K562 (cell line): ENCODE data around the gene PI4K2A. TPM values are rescaled to one million over a fixed set of nuclear protein-coding genes. Genes with fewer than 3 reads are reported as not detected.
A peak's percentile ranks its signal among the peaks of the same experiment; 100 is the strongest.

ENCODE experiments used
- E2F3 ChIP-seq: fragments of 250-450 bp; sonication (Bioruptor Pico); IDR thresholded peaks from 2 replicates; pipeline ENCODE4 v1.4.0; 2020; ENCODE audit warnings: mild to moderate bottlenecking
- GTF2E2 ChIP-seq: fragments of 200-800 bp; sonication (Bioruptor generic); IDR thresholded peaks from 2 replicates; pipeline ENCODE4 v1.6.1; 2016; ENCODE audit warnings: missing genetic modification characterization, missing compliant biosample characterization
- HNRNPH1 ChIP-seq: fragments of 200-400 bp; formaldehyde crosslinking; optimal IDR thresholded peaks from 2 replicates; pipeline ENCODE3; 2017; ENCODE audit warnings: low read depth, mild to moderate bottlenecking, low read length, moderate library complexity
- KLF16 ChIP-seq: IDR thresholded peaks from 2 replicates; pipeline ENCODE4 v1.6.1; 2016; ENCODE audit warnings: antibody characterized with exemption
- MAFK ChIP-seq: IDR thresholded peaks from 2 replicates; pipeline ENCODE4 v1.6.1; 2011; ENCODE audit warnings: low read length, improper control_type of control experiment
- NCOR1 ChIP-seq: fragments of 450-650 bp; IDR thresholded peaks from 2 replicates; pipeline ENCODE4 v1.6.1; 2016; ENCODE audit warnings: mild to moderate bottlenecking, moderate library complexity
- SP1 ChIP-seq: sonication (generic); formaldehyde crosslinking; IDR thresholded peaks from 2 replicates; pipeline ENCODE4 v1.8.1; 2022; ENCODE audit warnings: mild to moderate bottlenecking, missing genetic modification reagents
- TOE1 ChIP-seq, 2 experiments: fragments of 450-650 bp in 1 of 2; sonication (generic) in 1 of 2; formaldehyde crosslinking in 1 of 2; IDR thresholded peaks; 2 replicates each; pipeline versions ENCODE4 v1.7.1 to v1.8.0; 2016 to 2022; ENCODE audit warnings: borderline replicate concordance in 2 of 2, mild to moderate bottlenecking in 2 of 2, antibody characterized with exemption in 1 of 2, inconsistent platforms in 1 of 2, low read depth in 1 of 2, missing genetic modification reagents in 1 of 2, moderate library complexity in 1 of 2
- ZBTB8A ChIP-seq: fragments of 450-650 bp; IDR thresholded peaks from 2 replicates; pipeline ENCODE4 v1.6.1; 2018; ENCODE audit warnings: mild to moderate bottlenecking, moderate library complexity; ENCODE audit not compliant: partially characterized antibody
- ZNF217 ChIP-seq: sonication (generic); formaldehyde crosslinking; IDR thresholded peaks from 2 replicates; pipeline ENCODE4 v1.8.0; 2022; ENCODE audit warnings: mild to moderate bottlenecking, missing genetic modification reagents
- ZNF232 ChIP-seq: sonication (generic); formaldehyde crosslinking; IDR thresholded peaks from 2 replicates; pipeline ENCODE4 v1.8.0; 2022; ENCODE audit warnings: mild to moderate bottlenecking, missing genetic modification reagents
- ZNF76 ChIP-seq: fragments of 250-450 bp; sonication (Bioruptor Pico); IDR thresholded peaks from 2 replicates; pipeline ENCODE4 v1.4.0; 2020; ENCODE audit warnings: mild to moderate bottlenecking, moderate library complexity, borderline replicate concordance
- ZNF785 ChIP-seq: fragments of 250-450 bp; sonication (Bioruptor Pico); IDR thresholded peaks from 2 replicates; pipeline ENCODE4 v1.4.0; 2020; ENCODE audit warnings: mild to moderate bottlenecking
- polyA plus RNA-seq, 8 experiments: library from polyadenylated mRNA; depleted of rRNA in 4 of 8; stranded (reverse) in 5 of 8; unstranded in 3 of 8; fragments of >200 nt; fragmentation: Nextera tagmentation in 2 of 8; fragmentation: Illumina TruSeq in 1 of 8; extraction: Ambion mirVana in 2 of 8; extraction: Trizol in 1 of 8; gene quantifications; 2 replicates each; pipeline versions ENCODE4 v1.2.1 to v1.2.3, GENCODE V29; 2011 to 2014; ENCODE audit warnings: inconsistent platforms in 1 of 8, missing spikeins in 1 of 8
- total RNA-seq, 7 experiments: library from RNA; depleted of rRNA in 6 of 7; stranded (reverse); fragments of >200 nt in 6 of 7; fragmentation: Illumina TruSeq in 2 of 7; extraction: Trizol in 2 of 7; gene quantifications; 2 replicates each; pipeline versions ENCODE4 v1.2.1 to v1.2.3, GENCODE V29; 2011 to 2021; ENCODE audit warnings: low replicate concordance in 1 of 7
- TF ChIP-seq, protein P1 (sequence below), 3 experiments: fragments of 200-800 bp in 1 of 3; fragments of 250-450 bp in 1 of 3; fragments of 450-650 bp in 1 of 3; sonication (Bioruptor Pico) in 1 of 3; sonication (Bioruptor generic) in 1 of 3; formaldehyde crosslinking in 1 of 3; IDR thresholded peaks; 2 replicates each; pipeline versions ENCODE4 v1.6.1 to v1.8.0; 2016 to 2022; ENCODE audit warnings: mild to moderate bottlenecking in 2 of 3, missing genetic modification characterization in 2 of 3, missing compliant biosample characterization in 1 of 3, moderate library complexity in 1 of 3
- TF ChIP-seq, protein P2 (sequence below): sonication (generic); IDR thresholded peaks from 2 replicates; pipeline ENCODE4 v1.6.1; 2016
- TF ChIP-seq, protein P3 (sequence below): sonication (generic); formaldehyde crosslinking; IDR thresholded peaks from 2 replicates; pipeline ENCODE4 v1.8.0; 2022; ENCODE audit warnings: mild to moderate bottlenecking, missing genetic modification reagents
- TF ChIP-seq, protein P4 (sequence below): fragments of 250-450 bp; sonication (Bioruptor Pico); IDR thresholded peaks from 2 replicates; pipeline ENCODE4 v1.6.1; 2021; ENCODE audit warnings: mild to moderate bottlenecking
- TF ChIP-seq, protein P5 (sequence below): IDR thresholded peaks from 3 replicates; pipeline ENCODE4 v1.6.1; 2011; ENCODE audit warnings: borderline replicate concordance, mild to moderate bottlenecking, moderate library complexity; ENCODE audit not compliant: insufficient read length; ENCODE audit errors: extremely low read depth

Gene PI4K2A
- total and polyA plus RNA-seq, 9 of the 15 experiments (the other 6 are each of a cell fraction or from before 2014, with no cell fraction given): 4.4 to 28.4 (median 16.5) TPM

DNA sequence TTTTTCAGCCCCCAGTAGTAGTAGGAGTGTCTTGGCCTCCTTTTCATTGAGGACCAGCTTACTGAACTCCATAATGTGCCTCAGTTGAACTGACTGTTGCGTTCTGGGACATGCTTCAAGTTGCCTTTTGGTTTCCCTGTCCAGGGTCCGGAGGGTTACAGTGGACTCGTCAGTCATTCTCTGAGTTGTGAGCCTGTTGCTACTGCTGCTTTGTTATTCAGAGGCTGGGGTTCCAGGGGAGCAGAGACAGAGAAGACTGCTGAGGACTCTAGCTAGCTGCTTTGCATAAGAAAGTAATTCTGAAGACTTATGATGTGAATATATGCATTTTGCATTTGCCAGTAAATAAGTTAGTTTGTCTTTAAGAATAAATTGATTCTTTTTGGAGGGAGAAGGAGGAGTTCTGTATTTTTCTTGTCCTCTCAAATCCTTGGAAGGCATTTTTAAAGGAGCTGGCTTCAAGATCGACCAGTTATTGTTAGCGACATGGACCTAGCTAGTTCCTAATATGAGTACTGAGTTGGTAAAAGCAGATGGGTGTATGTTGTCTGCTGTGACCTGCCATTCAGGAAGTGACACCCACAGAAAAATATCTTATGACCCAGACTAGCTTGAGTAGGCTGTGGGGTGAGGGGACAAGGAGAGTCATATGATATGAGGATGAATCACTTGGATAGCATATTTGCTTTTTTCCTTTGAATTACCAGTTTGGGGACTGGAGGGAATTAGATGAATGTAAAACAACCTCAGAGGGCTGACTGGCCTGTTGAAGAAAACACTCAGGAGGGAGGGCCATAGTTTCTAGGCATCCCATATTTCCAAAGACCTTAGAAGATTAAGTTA, 8.3 kb downstream of the PI4K2A start (continued):
- TF ChIP-seq, protein P1, sequence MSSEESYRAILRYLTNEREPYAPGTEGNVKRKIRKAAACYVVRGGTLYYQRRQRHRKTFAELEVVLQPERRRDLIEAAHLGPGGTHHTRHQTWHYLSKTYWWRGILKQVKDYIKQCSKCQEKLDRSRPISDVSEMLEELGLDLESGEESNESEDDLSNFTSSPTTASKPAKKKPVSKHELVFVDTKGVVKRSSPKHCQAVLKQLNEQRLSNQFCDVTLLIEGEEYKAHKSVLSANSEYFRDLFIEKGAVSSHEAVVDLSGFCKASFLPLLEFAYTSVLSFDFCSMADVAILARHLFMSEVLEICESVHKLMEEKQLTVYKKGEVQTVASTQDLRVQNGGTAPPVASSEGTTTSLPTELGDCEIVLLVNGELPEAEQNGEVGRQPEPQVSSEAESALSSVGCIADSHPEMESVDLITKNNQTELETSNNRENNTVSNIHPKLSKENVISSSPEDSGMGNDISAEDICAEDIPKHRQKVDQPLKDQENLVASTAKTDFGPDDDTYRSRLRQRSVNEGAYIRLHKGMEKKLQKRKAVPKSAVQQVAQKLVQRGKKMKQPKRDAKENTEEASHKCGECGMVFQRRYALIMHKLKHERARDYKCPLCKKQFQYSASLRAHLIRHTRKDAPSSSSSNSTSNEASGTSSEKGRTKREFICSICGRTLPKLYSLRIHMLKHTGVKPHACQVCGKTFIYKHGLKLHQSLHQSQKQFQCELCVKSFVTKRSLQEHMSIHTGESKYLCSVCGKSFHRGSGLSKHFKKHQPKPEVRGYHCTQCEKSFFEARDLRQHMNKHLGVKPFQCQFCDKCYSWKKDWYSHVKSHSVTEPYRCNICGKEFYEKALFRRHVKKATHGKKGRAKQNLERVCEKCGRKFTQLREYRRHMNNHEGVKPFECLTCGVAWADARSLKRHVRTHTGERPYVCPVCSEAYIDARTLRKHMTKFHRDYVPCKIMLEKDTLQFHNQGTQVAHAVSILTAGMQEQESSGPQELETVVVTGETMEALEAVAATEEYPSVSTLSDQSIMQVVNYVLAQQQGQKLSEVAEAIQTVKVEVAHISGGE (CRISPR knock-in tag; IDR thresholded peaks at IDR 0.05): no peak
- TF ChIP-seq GTF2E2 (no peak), MAFK (no peak), ZBTB8A (no peak), ZNF76 (CRISPR knock-in tag) (no peak), ZNF217 (CRISPR knock-in tag) (no peak), KLF16 (peak; percentile 18; the same call in 1 of the 2 replicates), ZNF232 (no peak), SP1 (CRISPR knock-in tag) (no peak), E2F3 (CRISPR knock-in tag) (no peak), TOE1 (IDR thresholded peaks at IDR 0.05; ENCODE audit: borderline replicate concordance) (peak; percentile 75), TOE1 (CRISPR knock-in tag; IDR thresholded peaks at IDR 0.05; ENCODE audit: borderline replicate concordance, low read depth) (no peak), ZNF785 (no peak), NCOR1 (peak; percentile 63), HNRNPH1 (no peak)
- TF ChIP-seq, protein P2, sequence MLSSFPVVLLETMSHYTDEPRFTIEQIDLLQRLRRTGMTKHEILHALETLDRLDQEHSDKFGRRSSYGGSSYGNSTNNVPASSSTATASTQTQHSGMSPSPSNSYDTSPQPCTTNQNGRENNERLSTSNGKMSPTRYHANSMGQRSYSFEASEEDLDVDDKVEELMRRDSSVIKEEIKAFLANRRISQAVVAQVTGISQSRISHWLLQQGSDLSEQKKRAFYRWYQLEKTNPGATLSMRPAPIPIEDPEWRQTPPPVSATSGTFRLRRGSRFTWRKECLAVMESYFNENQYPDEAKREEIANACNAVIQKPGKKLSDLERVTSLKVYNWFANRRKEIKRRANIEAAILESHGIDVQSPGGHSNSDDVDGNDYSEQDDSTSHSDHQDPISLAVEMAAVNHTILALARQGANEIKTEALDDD: peak; percentile 93
- TF ChIP-seq, protein P3, sequence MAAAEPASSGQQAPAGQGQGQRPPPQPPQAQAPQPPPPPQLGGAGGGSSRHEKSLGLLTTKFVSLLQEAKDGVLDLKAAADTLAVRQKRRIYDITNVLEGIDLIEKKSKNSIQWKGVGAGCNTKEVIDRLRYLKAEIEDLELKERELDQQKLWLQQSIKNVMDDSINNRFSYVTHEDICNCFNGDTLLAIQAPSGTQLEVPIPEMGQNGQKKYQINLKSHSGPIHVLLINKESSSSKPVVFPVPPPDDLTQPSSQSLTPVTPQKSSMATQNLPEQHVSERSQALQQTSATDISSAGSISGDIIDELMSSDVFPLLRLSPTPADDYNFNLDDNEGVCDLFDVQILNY (CRISPR knock-in tag): no peak
- TF ChIP-seq, protein P4, sequence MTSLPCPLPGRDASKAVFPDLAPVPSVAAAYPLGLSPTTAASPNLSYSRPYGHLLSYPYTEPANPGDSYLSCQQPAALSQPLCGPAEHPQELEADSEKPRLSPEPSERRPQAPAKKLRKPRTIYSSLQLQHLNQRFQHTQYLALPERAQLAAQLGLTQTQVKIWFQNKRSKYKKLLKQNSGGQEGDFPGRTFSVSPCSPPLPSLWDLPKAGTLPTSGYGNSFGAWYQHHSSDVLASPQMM: no peak
- TF ChIP-seq, protein P5, sequence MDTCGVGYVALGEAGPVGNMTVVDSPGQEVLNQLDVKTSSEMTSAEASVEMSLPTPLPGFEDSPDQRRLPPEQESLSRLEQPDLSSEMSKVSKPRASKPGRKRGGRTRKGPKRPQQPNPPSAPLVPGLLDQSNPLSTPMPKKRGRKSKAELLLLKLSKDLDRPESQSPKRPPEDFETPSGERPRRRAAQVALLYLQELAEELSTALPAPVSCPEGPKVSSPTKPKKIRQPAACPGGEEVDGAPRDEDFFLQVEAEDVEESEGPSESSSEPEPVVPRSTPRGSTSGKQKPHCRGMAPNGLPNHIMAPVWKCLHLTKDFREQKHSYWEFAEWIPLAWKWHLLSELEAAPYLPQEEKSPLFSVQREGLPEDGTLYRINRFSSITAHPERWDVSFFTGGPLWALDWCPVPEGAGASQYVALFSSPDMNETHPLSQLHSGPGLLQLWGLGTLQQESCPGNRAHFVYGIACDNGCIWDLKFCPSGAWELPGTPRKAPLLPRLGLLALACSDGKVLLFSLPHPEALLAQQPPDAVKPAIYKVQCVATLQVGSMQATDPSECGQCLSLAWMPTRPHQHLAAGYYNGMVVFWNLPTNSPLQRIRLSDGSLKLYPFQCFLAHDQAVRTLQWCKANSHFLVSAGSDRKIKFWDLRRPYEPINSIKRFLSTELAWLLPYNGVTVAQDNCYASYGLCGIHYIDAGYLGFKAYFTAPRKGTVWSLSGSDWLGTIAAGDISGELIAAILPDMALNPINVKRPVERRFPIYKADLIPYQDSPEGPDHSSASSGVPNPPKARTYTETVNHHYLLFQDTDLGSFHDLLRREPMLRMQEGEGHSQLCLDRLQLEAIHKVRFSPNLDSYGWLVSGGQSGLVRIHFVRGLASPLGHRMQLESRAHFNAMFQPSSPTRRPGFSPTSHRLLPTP: no peak
